BJ (cell line): Measurements from ENCODE around the gene PACSIN2. TPM values are rescaled to one million over a fixed set of nuclear protein-coding genes. Genes with fewer than 3 reads are reported as not detected.

Source experiments
- CTCF ChIA-PET: fragments of 350-600 bp; formaldehyde crosslinking; extraction: SDS; loops from one replicate; lab custom pipeline; 2021; ENCODE audit warnings: antibody characterized with exemption, inconsistent platforms; lab: Yijun Ruan, JAX
- POLR2A ChIA-PET: fragments of 300-600 bp; sonication (Branson Sonifier 250); formaldehyde crosslinking; extraction: SDS; loops from one replicate; lab custom pipeline; 2021; ENCODE audit warnings: antibody characterized with exemption; lab: Charles Lee
- DNase-seq: peaks from one replicate; pipeline ENCODE4 v3.0.0-alpha.2; 2011; ENCODE audit warnings: low read depth
- H3K27me3 ChIP-seq: 2 replicates; pipeline ENCODE4 v1.6.0; 2011; ENCODE audit warnings: low read length; ENCODE audit not compliant: control insufficient read depth, insufficient read depth
- H3K36me3 ChIP-seq: 2 replicates; pipeline ENCODE4 v1.5.1; 2011; ENCODE audit warnings: low read length; ENCODE audit not compliant: control insufficient read depth, insufficient read depth
- H3K4me3 ChIP-seq: 2 replicates; pipeline ENCODE4 v1.5.1; 2011; ENCODE audit warnings: low read depth, mild to moderate bottlenecking, control low read depth, low read length
- CTCF ChIP-seq: IDR thresholded peaks from 2 replicates; pipeline ENCODE4 v1.5.1; 2011; ENCODE audit warnings: low read depth, mild to moderate bottlenecking, control low read depth, inconsistent platforms, low read length, moderate library complexity; ENCODE audit not compliant: insufficient read depth
- polyA plus RNA-seq: library from polyadenylated mRNA; depleted of rRNA; stranded (reverse); fragments of >200 nt; gene quantifications from 2 replicates; pipeline ENCODE4 v1.2.3, GENCODE V29; 2011

PACSIN2 gene
- polyA plus RNA-seq, 1 experiment: 86.3 TPM

- peaks cover 4% of the 10 kb centered on the region for H3K36me3 ChIP-seq
- CTCF ChIA-PET: interaction anchor here (0.7 to 1.8 kb wide), 7 partner anchors 8 to 132 kb away, joined by 3 to 6 read pairs (median 4); no protein-coding TSS in a partner anchor
- H3K27me3 ChIP-seq: no peaks in the 10 kb centered on the region
- no peak for DNase-seq
- no peak overlapping the region for H3K4me3 ChIP-seq
- POLR2A ChIA-PET: no interaction called here
- TF ChIP-seq CTCF: 0 out of 2 replicates have a peak, but pooled peaks have one; percentile 15
Observed at GRCh38 chr22:42901790-42902508, 113.0 kb downstream of the PACSIN2 start.

GRCh38 chr22:42897960-42898359 lies 117.0 kb downstream of the PACSIN2 start:
- CTCF ChIA-PET: no interaction called here
- Histone ChIP-seq H3K36me3 (peaks cover 5% of the 10 kb centered on the region), H3K27me3 (no peaks in the 10 kb centered on the region), H3K4me3 (no peak overlapping the region)
- DNase-seq: no peak
- no peak for TF ChIP-seq CTCF
- POLR2A ChIA-PET: no interaction called here

GRCh38 chr22:42895541-42895981 lies 119.4 kb downstream of the PACSIN2 start:
- no peaks in the 10 kb centered on the region for H3K27me3 ChIP-seq
- peaks cover 6% of the 10 kb centered on the region for H3K36me3 ChIP-seq
- no peak for TF ChIP-seq CTCF
- H3K4me3 ChIP-seq: no peak overlapping the region
- DNase-seq: no peak
- ChIA-PET POLR2A (no interaction called here), CTCF (interaction anchor here (1.0 kb wide), 1 partner anchor 10 kb away, joined by 3 read pairs; no protein-coding TSS in a partner anchor)

- no peaks in the 10 kb centered on the region for H3K27me3 ChIP-seq
- ChIA-PET POLR2A (no interaction called here), CTCF (interaction anchor here (1.0 kb wide), 1 partner anchor 11 kb away, joined by 3 read pairs; no protein-coding TSS in a partner anchor)
- H3K36me3 ChIP-seq: peaks cover 6% of the 10 kb centered on the region
- no peak overlapping the region for H3K4me3 ChIP-seq
- DNase-seq: no peak
- no peak for TF ChIP-seq CTCF
Observed at GRCh38 chr22:42895087-42895486, 119.9 kb downstream of the PACSIN2 start.

- POLR2A ChIA-PET: no interaction called here
- DNase-seq: no peak
- peaks cover 12% of the 10 kb centered on the region for H3K36me3 ChIP-seq
- CTCF ChIA-PET: interaction anchor here (1.1 to 2.0 kb wide), 3 partner anchors 9 to 26 kb away, joined by 4 to 6 read pairs (median 5); no protein-coding TSS in a partner anchor
- H3K4me3 ChIP-seq: no peak overlapping the region
- TF ChIP-seq CTCF: no peak
- H3K27me3 ChIP-seq: no peaks in the 10 kb centered on the region
Observed at GRCh38 chr22:42893371-42894150, 121.4 kb downstream of the PACSIN2 start.
